HG03521 (cell line): Measurements from ENCODE around the gene GHR.

Experiments used
- ATAC-seq: cut with Tn5 transposase; IDR thresholded peaks from one replicate; pipeline ENCODE4 v1.9.1; 2021; ENCODE audit warnings: mild to moderate bottlenecking, moderate library complexity; ENCODE audit not compliant: unreplicated experiment

GHR gene

GRCh38 chr5:42761791-42762190 is 338.6 kb downstream of the GHR start:
- no peak for ATAC-seq

- ATAC-seq = no peak
These were observed 344.4 kb downstream of the GHR start for GRCh38 chr5:42767491-42768105.

GRCh38 chr5:42768106-42768504 is 344.9 kb downstream of the GHR start:
- no peak for ATAC-seq

GRCh38 chr5:42770003-42770402 is 346.8 kb downstream of the GHR start:
- no peak for ATAC-seq
